Measurements from ENCODE around the gene MXRA7.
"Not testable (repeated sequence)": the region's sequence is repeated elsewhere in the genome, so short reads cannot be mapped to it uniquely, and the experiment has no call there.

Gene MXRA7

DNA sequence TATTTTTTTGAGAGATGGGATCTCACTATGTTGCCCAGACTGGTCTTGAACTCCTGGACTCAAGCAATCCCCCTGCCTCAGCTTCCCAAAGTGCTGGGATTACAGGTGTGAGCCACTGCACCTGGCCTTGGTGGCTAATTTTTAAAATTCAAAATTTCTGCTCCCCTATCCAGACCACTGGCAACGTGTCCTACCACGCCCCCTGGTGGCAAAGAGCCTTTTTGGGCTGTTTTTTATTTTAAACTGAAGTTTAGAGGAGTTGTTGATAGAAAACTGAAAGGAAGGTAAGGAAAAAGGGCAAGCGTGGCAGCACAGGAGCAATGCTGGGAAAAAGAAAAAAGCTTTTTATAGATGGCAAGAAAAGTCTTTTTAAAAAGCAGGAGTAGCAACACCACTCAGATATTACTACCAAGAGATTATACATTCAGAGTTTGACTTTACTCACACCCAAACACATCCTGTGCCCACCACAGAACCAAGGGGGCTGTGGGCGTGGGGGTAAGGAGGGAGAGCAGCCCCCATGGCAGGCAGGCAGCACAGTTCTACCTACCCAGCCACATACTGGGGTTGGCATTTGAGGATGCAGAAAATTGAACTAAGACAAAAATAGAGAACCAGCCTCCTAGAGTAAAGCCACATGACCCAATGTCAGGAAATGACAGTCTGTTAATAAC, 4.2 kb upstream of the MXRA7 start:
- H3K36me3 Mint-ChIP-seq (ENCODE audit: low read depth), result peaks cover 71% of the 10 kb centered on the region
- peak; percentile 81 for DNase-seq
- H3K4me1 Mint-ChIP-seq (ENCODE audit: low read depth), result peaks cover 56% of the 10 kb centered on the region

DNA sequence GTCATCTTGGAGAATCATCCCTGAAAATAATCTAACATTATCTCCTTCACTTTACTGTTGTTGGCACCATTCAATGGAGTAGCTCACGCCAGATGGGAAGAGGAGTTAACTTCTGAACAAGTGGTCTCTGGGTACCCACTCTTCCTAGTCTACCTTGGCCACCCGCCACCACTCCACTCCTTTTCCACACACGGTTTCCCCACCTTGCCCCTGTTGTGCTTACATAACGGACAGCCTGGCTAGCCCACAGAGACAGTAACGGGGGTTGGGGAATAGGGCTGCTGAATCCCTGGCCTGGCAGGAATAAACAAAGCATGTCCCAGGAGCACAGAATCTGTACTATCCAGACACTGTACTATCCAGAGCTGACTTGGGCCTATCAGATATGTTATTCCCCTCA, 3.6 kb upstream of the MXRA7 start:
- no peak for DNase-seq
- Mint-ChIP-seq H3K4me1 (ENCODE audit: low read depth) (peaks cover 62% of the 10 kb centered on the region), H3K27me3 (no peaks in the 10 kb centered on the region), H3K4me3 (no peak overlapping the region), H3K36me3 (ENCODE audit: low read depth) (peaks cover 65% of the 10 kb centered on the region), H3K9me3 (no peaks in the 10 kb centered on the region), H3K27ac (peak overlapping the region; percentile 5)

More for the DNA sequence above, 4.2 kb upstream of the MXRA7 start:
- Mint-ChIP-seq H3K9me3 (no peaks in the 10 kb centered on the region), H3K27ac (peak overlapping the region; percentile 91), H3K4me3 (no peak overlapping the region), H3K27me3 (no peaks in the 10 kb centered on the region)

DNA sequence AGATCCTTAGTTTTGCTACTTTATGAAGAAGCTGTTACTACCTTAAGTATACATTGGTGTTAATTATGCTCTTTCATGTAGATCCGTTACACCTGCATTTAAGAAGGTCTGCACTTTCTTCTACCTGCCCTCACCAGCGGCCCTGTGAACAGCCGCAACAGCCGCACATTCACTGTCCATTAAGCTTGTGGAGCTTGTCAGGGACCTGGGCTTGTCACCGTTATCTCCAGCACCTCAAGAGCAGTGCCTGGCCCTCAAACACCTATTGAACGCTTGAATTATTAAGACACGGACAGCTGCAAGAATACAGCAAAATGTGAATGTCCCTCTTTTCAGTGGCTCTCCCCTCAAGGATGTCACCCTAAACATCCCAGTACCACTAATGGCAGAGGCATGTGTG, 3.0 kb upstream of the MXRA7 start:
- no peaks in the 10 kb centered on the region for H3K27me3 Mint-ChIP-seq
- H3K27ac Mint-ChIP-seq, result peak overlapping the region; percentile 5
- peaks cover 59% of the 10 kb centered on the region for H3K36me3 Mint-ChIP-seq (ENCODE audit: low read depth)
- peaks cover 63% of the 10 kb centered on the region for H3K4me1 Mint-ChIP-seq (ENCODE audit: low read depth)
- DNase-seq, result no peak
- H3K9me3 Mint-ChIP-seq, result no peaks in the 10 kb centered on the region
- H3K4me3 Mint-ChIP-seq, result no peak overlapping the region

DNA sequence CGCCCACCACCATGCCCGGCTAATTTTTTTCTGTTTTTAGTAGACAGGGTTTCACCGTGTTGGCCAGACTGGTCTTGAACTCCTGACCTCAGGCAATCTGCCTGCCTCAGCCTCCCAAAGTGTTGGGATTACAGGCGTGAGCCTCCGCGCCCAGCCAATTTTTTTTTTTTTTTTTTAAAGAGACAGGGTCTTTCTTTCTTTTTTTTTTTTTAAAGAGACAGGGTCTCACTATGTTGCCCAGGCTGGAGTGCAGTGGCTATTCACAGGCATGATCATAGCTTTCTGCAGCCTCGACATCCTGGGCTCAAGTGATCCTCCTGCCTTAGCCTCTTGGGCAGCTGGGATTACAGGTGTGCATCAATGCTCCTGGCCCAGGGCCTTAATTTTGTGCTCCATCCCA, 1.6 kb upstream of the MXRA7 start:
- Mint-ChIP-seq H3K4me1 (ENCODE audit: low read depth) (peaks cover 57% of the 10 kb centered on the region), H3K36me3 (ENCODE audit: low read depth) (peaks cover 45% of the 10 kb centered on the region)
- H3K9me3 Mint-ChIP-seq, H3K27me3 Mint-ChIP-seq, H3K4me3 Mint-ChIP-seq, H3K27ac Mint-ChIP-seq, DNase-seq: not testable (repeated sequence)

DNA sequence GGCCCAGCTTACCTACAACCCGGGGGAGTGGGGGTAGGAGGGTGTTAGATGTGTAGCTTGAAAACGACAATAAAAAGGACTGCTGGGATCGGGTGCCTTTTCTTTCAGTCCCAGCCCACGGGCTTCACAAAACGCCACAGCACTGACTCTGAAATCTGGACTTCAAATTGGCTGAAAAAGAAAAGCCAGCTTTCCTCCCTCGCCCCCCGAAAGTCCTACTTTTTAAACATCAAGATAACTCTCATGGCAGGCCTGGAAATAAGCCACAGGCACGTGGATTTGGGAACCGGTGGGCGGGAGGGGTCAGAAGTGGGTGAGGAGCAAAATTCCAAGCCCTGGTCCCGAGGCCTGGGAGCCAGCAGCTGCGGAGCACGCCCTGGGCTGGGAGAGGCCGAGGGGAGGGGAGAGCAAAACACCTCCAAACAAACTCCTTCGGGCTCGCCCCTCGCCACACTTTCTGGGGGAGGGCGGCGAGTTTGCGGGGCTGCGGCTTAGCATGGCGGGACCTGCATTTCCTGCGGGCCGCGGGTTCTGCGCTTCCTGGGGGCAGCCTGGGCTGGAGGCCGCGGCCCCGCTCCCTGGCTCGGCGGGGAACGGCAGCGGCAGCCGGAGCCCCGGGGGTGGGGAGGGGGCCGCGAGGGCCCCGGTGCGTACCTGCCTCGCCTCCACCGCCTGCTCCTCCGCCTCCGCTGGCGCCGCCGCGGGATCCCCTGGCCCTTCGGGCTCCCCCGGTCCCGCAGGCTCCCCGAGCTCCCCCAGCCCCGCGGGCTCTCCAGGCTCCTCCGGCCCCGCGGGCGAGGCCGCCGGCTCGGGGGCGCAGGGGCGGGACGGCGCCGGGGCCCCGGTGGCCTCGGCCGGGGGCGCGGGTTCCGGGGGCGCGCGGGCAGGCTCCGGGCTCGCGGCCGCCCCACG, 558 bp downstream of the MXRA7 start:
- peak; percentile 48 for DNase-seq
- Mint-ChIP-seq H3K27ac (peak overlapping the region; percentile 33), H3K4me3 (peak overlapping the region; percentile 70), H3K36me3 (ENCODE audit: low read depth) (peaks cover 25% of the 10 kb centered on the region), H3K4me1 (ENCODE audit: low read depth) (peaks cover 36% of the 10 kb centered on the region)
- H3K9me3 Mint-ChIP-seq, H3K27me3 Mint-ChIP-seq: not testable (repeated sequence)

DNA sequence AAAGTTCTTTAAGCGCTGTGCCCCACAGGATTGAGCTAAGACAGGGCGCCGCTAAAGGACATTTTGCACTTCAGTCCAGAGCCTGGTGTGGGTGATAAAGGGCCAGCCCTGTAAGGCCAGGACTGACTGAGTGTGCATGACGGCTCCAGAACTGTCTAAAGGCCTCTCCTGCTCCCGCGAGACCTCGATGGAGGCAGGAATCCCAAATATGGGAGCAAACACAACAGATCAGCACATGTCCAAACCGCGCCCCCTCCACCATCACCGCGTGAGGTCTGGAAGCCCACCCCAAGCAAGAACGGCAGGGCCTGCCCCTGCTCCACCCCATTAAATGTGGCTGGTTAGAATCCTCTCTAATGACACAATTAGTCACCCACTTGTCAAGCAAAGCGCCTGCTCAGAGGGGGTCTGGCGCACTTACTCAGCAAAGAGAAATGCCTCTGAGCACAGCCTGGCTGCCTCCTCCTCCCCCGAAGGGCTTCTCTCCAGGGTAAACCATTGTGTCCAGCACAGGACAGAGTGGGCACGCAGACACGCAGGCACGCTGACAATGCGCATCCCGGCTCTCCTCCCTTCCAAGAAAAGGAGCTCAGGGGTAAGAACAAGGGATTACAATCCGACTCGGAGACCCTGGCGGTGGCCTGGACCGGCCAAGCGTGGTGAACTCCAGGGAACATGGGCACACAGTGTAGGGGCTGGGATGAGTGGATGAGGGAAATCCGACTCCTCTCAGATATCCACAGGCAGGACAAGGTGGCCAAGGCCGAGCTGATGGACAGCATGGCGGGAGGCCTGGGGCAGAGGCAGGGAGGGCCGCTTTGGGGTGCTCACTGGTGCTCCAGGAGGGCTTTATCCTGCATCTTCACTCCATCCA, 1.5 kb downstream of the MXRA7 start:
- DNase-seq, result no peak
- Mint-ChIP-seq H3K4me3 (peak overlapping the region; percentile 70), H3K27ac (peak overlapping the region; percentile 33), H3K27me3 (no peaks in the 10 kb centered on the region), H3K36me3 (ENCODE audit: low read depth) (peaks cover 17% of the 10 kb centered on the region), H3K4me1 (ENCODE audit: low read depth) (peaks cover 30% of the 10 kb centered on the region), H3K9me3 (no peaks in the 10 kb centered on the region)

DNA sequence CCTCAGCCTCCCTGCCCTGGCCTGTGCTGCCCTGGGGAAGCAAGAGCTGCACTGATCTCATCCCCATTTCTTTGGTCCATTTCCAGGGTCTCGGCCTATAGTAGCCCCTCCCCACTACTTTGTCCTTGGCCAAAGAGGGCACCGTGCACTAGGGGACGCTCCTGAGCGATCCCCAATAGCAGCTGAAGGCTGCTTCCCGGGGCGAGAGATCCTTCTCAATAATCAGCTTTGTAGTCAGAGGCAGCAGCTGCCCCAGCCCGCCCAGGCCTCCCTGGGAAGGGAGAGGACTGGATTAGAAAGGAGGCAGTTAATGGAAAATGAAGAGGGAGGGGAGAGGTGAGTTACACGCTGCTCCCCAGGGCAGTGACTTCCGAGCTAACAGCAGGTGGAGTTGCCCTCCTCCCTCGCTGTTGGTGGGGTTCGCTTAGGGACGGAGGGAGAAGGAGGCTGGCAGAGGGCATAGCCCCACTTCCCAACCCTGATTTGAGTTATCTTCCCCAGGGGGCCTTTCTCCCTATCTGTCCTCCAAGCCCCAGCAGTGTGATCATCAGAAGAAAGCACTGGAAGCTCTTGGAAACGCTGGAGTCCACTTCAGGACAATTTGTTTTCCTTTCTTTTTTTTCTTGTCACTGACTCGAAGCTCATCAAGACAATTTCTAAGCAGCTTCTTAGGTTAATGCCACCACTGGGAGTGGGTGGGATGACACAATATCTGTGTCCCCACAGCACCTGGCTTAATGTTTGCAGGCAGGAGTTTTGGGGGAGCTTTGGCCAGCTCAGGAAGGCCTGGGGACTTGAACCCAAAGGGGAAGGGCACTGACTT, 2.6 kb downstream of the MXRA7 start:
- peaks cover 6% of the 10 kb centered on the region for H3K36me3 Mint-ChIP-seq (ENCODE audit: low read depth)
- no peaks in the 10 kb centered on the region for H3K9me3 Mint-ChIP-seq
- H3K4me1 Mint-ChIP-seq (ENCODE audit: low read depth), result peaks cover 19% of the 10 kb centered on the region
- no peak for DNase-seq
- H3K27ac Mint-ChIP-seq, result no peak overlapping the region
- no peak overlapping the region for H3K4me3 Mint-ChIP-seq
- no peaks in the 10 kb centered on the region for H3K27me3 Mint-ChIP-seq

DNA sequence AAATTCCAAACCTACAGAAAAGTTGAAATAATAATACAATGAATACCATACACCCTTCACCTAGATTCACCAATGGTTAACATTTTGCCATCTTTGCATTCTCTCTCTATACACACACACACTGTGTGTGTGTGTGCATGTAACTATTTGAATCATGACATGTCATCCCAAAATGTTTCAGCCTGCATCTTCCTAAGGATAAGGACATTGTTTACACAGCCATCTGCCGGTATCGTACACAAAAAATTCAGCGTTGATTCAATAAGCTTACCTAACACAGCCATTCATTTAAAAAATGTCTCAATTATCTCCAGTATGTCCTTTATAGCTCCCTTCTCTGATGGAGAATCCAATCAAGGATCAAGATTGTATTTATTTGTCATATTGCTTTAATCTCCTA, 3.9 kb downstream of the MXRA7 start:
- Mint-ChIP-seq H3K4me1 (ENCODE audit: low read depth) (peaks cover 18% of the 10 kb centered on the region), H3K9me3 (no peaks in the 10 kb centered on the region), H3K4me3 (no peak overlapping the region), H3K27ac (no peak overlapping the region), H3K27me3 (no peaks in the 10 kb centered on the region), H3K36me3 (ENCODE audit: low read depth) (no peaks in the 10 kb centered on the region)
- no peak for DNase-seq

DNA sequence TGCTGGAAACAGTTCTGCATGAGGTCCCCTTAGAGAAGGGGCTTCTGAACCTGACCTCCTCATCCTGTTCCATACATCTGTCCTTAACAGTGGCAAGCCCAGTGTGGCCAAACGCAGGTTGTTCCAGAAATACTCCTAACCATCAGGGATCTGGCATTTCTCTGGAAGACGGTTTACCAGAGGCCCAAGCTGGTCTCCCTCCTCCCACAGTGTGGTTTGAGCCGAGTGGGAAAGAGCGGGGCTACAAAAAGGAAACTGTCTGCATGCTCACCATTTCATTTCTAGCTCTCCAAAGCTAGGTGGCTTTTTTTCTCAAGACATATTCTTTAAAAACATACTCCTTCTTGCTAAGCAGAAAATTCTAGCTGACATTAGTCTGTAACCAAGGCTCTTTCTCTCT, 6.0 kb downstream of the MXRA7 start:
- H3K9me3 Mint-ChIP-seq, result no peaks in the 10 kb centered on the region
- H3K27ac Mint-ChIP-seq, result no peak overlapping the region
- no peak for DNase-seq
- peaks cover 8% of the 10 kb centered on the region for H3K4me1 Mint-ChIP-seq (ENCODE audit: low read depth)
- H3K27me3 Mint-ChIP-seq, result no peaks in the 10 kb centered on the region
- no peak overlapping the region for H3K4me3 Mint-ChIP-seq
- H3K36me3 Mint-ChIP-seq (ENCODE audit: low read depth), result no peaks in the 10 kb centered on the region

DNA sequence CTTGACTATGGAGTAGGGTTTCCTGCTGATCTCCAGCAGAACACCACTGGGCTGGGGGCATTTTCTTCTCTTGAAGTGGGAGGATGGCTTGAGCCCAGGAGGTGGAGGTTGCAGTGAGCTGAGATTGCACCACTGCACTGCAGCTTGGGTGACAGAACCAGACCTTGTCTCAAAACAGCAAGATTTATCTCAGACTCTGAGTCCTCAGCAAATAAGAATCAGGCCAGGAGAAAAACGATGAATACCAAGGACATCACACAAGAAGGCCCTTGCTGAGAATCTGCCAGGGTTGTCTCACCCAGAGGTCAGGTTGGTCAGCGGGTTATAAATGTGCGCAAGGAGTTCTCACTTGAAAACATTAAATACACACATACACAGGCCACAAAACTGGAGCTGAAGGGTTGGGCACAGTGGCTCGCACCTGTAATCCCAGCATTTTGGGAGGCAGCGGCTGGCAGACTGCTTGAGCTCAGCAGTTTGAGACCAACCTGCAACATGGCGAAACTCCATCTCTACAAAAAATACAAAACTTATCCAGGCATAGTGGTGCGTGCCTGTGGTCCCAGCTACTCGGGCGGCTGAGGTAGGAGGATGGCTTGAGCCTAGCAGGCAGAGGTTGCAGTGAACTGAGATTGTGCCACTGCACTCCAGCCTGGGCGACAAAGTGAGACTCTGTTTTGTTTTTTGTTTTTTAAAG, 7.7 kb downstream of the MXRA7 start:
- DNase-seq, result no peak
- Mint-ChIP-seq H3K4me1 (ENCODE audit: low read depth) (no peaks in the 10 kb centered on the region), H3K9me3 (no peaks in the 10 kb centered on the region), H3K4me3 (no peak overlapping the region), H3K27ac (no peak overlapping the region), H3K27me3 (no peaks in the 10 kb centered on the region), H3K36me3 (ENCODE audit: low read depth) (no peaks in the 10 kb centered on the region)

DNA sequence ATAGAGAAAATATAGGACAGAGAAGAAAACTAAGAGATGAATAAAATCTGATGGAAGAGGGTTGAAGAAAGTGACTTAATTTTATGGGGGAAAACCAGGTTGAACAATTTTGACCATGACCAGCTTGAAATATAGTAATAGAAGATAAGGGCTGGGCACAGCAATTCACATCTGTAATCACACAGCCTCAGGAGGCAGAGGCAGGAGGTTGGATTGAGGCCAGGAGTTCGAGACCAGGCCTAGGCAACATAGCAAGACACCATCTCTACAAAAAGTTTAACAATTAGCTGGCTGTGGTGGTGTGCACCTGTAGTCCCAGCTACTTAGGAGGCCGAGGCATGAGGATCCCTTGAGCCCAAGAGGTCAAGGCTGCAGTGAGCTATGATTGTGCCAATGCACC, 8.7 kb downstream of the MXRA7 start:
- H3K4me1 Mint-ChIP-seq (ENCODE audit: low read depth), result no peaks in the 10 kb centered on the region

DNA sequence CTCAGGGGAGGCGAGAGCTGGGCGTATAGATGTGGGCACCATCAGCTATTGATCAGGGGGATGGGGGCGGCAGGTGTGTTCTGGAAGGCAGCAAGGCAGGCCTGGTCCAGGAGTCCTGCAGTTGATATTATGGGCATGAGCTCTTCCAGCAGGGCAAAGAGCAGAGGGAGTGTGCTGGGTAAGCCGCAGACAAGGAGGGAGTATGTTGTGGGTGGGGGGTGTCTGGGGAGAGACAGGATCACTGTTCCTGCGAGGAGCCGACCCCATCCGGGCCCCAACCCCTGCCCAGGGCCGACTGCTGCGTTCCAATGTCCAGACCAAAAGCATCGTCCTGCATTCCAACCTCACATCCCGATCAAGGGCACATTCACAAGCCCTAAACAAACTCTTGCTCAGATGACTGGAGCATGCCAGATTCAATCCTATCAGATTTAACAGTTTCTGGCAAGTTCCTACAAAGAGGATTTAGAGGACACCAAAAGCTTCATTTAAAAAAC, 9.2 kb downstream of the MXRA7 start:
- no peak for DNase-seq
- no peaks in the 10 kb centered on the region for H3K9me3 Mint-ChIP-seq
- peaks cover under 1% of the 10 kb centered on the region for H3K4me1 Mint-ChIP-seq (ENCODE audit: low read depth)

More for the DNA sequence above, 8.7 kb downstream of the MXRA7 start:
- Mint-ChIP-seq H3K4me3 (no peak overlapping the region), H3K27ac (no peak overlapping the region), H3K36me3 (ENCODE audit: low read depth) (no peaks in the 10 kb centered on the region), H3K9me3 (no peaks in the 10 kb centered on the region), H3K27me3 (no peaks in the 10 kb centered on the region)
- DNase-seq, result no peak

More for the DNA sequence above, 9.2 kb downstream of the MXRA7 start:
- no peaks in the 10 kb centered on the region for H3K27me3 Mint-ChIP-seq
- H3K36me3 Mint-ChIP-seq (ENCODE audit: low read depth), result no peaks in the 10 kb centered on the region
- no peak overlapping the region for H3K27ac Mint-ChIP-seq
- no peak overlapping the region for H3K4me3 Mint-ChIP-seq

All from activated T-cell treated with anti-CD3 and anti-CD28 coated beads, Interleukin-2, amount 50 U/mL, for 24 hours (primary cell).